NCI-H748 (cell line): ENCODE results near the gene HIP1.
"Not testable (repeated sequence)": the region's sequence is repeated elsewhere in the genome, so short reads cannot be mapped to it uniquely, and the experiment has no call there.

Experiments
- DNase-seq: peaks from one replicate; lab custom pipeline; 2025; ENCODE audit not compliant: unreplicated experiment; lab: John Stamatoyannopoulos, UW

HIP1 gene

DNA sequence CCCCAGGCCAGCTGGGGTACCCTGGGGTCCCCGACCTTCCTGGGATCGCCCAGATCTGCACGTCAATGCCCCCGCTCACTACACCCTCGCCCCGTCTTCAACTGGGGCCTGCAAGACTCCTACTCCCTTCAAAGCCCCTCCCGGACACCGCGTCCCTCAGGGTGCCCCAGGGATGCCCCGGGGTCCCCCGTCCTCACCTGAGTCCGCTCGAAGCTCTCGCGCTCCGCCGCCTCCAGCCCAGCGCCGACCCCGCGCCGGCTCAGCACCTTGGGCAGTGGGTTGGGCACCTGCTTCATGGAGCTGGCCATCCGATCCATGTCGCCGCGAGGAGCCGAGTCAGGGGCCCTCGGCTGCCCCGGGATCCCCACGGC, at the start of gene HIP1:
HIP1 (minus strand) TSS at position 338 of the 371 bp plus-strand sequence; CDS start at position 317, 21 bp downstream.
- DNase-seq = no peak

DNA sequence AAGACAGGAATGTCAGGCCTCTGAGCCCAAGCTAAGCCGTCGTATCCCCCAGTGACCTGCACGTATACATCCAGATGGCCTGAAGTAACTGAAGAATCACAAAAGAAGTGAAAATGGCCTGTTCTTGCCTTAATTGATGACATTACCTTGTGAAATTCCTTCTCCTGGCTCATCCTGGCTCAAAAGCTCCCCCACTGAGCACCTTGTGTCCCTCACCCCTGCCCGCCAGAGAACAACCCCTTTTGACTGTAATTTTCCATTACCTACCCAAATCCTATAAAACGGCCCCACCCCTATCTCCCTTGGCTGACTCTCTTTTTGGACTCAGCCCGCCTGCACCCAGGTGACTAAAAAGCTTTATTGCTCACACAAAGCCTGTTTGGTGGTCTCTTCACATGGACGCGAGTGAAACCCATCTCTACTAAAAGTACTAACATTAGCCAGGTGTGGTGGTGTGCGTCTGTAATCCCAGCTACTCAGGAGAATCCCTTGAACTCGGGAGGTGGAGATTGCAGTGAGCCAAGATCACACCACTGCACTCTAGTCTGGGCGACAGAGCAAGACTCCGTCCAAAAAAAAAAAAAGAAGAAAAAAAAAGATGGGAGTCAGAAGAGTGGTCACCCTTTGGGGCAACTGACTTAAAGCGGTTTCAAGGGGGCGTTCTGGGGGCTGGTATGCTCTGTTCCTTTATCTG, 49.6 kb upstream of the HIP1 start:
- not testable (repeated sequence) for DNase-seq

DNA sequence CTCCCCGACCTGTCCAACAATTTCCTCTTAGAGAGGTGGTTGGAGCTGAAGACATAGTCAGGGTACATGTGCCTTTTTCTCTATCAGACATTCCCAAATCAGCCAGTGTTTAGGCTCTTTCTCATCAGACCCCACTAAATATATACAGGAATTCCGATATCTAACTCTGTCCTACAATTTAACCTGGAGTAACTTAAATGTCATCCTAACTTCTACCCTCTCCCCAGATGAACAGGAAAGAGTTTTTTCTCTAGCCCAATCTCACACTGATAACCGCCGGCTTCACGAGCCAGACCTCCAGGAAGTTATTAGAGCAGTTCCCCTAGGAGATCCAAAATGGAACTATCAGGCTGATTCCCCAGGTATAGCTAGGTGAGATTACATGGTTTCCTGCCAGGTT, 44.3 kb upstream of the HIP1 start:
- DNase-seq = not testable (repeated sequence)

DNA sequence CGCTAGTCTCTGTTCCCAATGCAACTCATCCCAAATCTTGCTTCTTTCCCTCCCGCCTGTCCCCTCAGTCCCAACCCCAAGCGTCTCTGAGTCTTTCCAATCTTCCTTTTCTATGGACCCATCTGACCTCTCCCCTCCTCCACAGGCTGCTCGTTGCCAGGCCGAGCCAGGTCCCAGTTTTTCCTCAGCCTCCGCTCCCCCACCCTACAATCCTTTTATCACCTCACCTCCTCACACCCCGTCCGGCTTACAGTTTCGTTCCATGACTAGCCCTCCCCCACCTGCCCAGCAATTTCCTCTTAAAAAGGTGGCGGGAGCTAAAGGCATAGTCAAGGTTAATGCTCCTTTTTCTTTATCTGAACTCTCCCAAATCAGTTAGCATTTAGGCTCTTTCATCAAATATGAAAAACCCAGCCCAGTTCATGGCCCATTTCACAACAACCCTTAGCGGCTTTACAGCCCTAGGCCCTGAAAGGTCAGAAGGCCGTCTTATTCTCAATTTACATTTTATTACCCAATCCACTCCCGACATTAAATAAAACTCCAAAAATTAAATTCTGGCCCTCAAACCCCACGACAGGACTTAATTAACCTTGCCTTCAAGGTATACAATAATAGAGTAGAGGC, 42.0 kb upstream of the HIP1 start:
- DNase-seq = not testable (repeated sequence)

DNA sequence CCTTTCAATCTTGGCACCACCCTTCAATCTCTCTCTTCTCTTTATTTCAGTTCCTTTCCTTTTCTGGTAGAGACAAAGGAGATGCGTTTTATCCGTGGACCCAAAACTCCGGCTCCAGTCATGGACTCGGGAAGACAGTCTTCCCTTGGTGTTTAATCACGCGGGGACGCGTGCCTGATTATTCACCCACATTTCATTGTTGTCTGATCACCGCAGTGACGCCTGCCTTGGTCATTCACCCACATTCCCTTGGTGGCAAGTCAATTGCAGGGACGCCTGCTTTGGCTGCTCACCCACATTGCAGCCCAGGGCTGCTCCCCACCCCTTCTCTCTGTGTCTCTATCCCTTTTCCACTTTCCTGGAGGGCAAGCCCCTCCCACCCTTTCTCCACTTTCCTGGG, 40.8 kb upstream of the HIP1 start:
- not testable (repeated sequence) for DNase-seq

DNA sequence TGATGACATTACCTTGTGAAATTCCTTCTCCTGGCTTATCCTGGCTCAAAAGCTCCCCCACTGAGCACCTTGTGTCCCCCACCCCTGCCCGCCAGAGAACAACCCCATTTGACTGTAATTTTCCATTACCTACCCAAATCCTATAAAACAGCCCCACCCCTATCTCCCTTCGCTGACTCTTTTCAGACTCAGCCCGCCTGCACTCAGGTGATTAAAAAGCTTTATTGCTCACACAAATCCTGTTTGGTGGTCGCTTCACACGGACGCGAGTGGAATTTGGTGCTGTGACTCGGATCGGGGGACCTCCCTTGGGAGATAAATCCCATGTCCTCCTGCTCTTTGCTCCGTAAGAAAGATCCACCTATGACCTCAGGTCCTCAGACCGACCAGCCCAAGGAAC, 40.3 kb upstream of the HIP1 start:
- not testable (repeated sequence) for DNase-seq

DNA sequence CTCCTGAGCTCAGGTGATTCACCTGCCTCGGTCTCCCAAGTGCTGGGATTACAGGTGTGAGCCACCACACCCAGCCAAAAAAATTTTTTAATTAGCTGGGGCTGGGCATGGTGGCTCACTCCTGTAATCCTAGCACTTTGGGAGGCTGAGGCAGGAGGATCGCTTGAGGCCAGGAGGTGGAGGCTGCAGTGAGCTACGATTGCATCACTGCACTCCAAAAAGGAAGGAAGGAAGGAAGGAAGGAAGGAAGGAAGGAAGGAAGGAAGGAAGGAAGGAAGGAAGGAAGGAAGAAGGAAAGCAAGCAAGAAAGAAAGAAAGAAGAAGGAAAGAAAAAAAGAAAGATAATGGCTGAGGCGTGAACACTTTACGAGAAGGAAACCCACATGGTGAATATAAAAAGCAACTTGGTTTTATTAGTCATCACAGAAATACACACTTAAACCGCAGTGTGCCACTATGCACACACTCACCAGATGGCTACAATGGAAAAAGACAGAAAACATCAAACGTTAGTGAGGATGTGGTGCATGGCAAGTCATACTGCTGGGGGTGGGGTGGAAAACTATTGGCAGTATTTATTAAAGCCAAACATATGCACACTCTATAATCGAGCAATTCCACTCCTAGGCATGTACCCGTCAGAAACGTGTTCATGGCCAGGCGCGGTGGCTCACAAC, 37.7 kb upstream of the HIP1 start:
- DNase-seq = no peak

DNA sequence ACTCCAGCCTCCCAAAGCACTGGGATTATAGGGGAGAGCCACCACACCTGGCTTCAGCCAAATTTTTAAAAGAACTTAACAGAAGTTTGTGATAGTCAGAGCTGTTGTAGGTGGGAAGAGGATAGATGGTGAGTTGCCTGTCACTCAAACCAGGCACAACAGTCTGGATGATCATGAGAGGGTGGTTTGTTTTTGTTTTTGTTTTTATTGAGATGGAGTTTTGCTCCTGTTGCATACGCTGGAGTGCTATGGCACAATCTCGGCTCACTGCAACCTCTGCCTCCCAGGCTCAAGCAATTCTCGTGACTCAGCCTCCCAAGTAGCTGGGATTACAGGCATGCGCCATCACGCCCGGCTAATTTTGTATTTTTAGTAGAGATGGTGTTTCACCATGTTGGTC, 35.2 kb upstream of the HIP1 start:
- not testable (repeated sequence) for DNase-seq

DNA sequence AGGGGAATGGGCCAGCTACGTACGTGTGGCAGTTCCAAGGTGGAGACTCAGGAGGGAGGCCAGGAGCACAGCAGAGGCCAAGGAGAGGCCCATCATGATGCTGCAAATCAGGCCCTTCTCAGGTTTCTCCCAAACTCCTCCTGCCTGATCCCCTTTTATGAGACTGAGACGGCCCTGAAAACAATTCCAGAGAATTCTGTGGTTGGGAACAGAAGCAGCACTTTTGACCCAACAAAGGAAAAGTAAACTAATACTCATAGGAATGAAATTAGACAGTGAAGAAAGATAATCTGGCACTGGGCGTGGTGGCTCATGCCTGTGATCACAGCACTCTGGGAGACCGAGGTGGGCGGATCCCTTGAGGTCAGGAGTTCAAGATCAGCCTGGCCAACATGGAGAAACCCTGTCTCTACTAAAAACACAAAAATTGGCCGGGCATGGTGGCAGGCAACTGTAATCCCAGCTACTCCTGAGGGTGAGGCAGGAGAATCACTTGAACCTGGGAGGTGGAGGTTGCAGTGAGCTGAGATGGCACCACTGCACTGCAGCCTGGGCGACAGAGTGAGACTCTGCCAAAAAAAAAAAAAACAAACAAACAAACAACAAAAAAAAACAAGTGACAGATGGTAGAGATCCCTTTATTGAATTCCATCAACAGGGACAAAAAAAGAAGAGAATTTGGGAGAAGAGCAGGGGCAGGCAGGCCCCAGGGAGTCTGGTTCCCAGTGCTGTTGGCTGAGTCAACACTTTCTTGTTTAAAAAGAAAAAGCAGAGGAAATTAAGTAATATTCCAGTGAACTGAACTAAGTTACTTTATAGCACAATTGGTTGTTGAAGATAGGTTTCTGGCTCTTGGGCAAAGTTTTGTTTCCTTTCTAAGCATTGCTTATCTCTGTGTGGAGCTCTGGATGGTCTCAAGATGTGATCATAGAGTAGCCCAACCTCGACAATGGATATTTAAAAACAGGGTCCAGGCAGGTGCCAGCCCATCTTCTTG, 33.6 kb upstream of the HIP1 start, which contains the start of gene CCL26:
CCL26 (minus strand) TSS at position 131 of the 997 bp plus-strand sequence; CDS start at position 96, 35 bp downstream.
- no peak for DNase-seq

DNA sequence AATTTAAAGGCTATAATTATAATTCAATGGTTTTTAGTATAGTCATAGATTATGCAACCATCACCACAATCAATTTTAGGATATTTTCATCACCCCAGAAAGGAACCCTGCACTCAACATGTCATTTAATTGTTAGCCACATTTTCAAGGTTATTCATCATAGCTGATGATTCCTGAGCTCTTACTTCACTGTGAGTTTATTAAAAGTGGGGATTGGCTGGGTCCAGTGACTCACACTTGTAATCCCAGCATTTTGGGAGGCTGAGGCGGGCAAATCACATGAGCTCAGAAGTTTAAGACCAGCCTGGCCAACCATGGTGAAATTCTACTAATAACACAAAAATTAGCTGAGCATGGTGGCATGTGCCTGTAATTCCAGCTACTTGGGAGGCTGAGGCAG, 32.5 kb upstream of the HIP1 start:
- no peak for DNase-seq

DNA sequence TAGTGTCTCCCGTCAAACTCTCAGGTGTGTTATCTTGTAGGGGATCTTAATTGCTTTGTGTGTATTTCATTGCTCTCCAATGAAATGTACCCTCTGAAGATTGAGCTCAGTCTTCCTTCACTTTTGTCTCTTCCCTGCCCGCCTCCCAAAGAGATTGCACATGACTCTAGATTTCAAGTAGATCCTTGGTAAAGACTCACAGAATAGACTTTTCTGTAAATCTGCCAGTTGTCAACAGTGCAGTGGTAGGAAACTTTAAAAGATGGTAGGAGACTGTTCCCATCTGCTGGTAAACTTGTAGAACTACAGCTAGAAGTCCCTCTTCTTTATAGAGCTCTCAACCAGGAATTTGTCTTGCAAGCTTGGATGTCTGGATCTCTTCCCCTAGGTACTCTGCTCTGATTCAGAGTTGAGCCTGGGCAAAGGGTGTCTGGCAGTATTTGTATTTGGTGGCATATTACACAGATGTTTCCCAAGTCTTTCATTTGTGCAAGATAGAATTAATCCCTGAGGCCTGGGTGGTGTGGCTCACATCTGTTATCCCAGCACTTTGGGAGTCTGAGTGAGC, 23.7 kb upstream of the HIP1 start:
- DNase-seq = peak; percentile 52

DNA sequence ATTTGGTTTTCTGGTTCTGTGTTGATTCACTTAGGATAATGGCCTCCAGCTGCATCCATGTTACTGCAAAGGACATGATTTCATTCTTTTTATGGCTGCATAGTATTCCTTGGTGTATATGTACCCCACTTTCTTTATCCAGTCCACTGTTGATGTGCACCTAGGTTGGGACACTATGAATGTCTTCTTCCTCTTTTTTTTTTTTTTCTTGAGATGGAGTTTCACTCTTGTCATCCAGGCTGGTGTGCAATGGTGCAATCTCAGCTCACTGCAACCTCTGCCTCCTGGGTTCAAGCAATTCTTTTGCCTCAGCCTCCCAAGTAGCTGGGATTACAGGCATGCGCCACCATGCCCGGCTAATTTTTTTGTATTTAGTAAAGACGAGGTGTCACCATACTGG, 23.1 kb upstream of the HIP1 start:
- not testable (repeated sequence) for DNase-seq

DNA sequence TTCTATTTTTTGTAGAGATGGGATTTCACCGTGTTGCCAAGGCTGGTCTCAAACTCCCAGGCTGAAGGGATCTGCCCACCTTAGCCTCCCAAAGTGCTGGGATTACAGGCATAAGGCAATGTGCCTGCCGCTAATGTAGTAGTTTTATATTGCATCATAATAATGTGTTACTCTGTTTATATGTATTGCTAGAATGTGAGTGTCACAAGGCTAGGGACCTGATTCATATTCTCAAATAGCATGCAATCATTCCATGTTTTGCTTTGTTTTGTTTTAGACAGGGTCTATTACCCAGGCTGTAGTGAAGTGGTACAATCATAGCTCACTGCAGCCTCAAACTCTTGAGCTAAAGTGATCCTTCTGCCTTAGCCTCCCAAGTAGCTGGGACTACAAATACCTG, 19.8 kb upstream of the HIP1 start:
- DNase-seq = no peak

DNA sequence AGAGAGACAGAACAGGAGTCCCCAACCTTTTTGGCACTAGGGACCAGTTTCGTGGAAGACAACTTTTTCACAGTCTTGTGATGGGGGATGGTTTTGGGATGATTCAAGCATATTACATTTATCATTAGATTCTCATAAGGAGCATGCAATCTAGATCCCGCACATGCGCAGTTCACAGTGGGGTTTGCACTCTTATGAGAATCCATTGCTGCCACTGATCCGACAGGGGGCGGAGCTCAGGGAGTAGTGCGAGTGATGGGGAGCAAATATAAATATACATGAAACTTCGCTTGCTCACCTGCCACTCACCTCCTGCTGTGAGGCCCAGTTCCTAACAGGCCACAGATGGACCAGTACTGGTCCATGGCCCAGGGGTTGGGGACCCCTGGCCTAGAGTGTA, 19.1 kb upstream of the HIP1 start:
- no peak for DNase-seq

DNA sequence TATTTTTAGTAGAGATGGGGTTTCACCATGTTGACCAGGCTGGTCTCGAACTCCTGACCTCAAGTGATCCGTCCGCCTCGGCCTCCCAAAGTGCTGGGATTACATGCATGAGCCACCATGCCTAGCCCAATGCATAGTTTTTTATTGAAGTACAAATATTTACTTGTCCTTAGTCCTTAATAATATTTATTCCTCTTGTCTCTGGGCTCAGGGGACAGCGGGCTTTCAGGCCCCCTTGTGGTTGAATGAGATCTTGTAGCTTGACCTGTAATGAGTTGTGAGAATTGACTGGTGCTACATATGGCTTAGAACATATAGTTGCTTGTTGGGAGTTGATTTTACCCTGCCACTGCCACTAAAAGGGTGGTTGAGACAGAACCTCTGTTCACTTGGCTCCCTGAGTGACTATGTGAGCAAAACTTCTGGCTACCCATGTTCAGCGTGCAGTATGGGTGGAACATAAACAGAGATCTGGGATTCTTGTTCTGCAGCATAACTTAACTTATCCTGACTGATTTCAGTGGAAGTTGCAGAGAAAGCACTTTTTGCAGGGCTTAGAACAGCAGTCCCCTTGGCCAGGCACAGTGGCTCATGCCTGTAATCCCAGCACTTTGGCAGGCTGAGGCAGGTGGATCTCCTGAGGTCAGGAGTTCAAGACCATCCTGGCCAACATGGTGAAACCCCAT, 18.4 kb upstream of the HIP1 start:
- DNase-seq = peak; percentile 53

DNA sequence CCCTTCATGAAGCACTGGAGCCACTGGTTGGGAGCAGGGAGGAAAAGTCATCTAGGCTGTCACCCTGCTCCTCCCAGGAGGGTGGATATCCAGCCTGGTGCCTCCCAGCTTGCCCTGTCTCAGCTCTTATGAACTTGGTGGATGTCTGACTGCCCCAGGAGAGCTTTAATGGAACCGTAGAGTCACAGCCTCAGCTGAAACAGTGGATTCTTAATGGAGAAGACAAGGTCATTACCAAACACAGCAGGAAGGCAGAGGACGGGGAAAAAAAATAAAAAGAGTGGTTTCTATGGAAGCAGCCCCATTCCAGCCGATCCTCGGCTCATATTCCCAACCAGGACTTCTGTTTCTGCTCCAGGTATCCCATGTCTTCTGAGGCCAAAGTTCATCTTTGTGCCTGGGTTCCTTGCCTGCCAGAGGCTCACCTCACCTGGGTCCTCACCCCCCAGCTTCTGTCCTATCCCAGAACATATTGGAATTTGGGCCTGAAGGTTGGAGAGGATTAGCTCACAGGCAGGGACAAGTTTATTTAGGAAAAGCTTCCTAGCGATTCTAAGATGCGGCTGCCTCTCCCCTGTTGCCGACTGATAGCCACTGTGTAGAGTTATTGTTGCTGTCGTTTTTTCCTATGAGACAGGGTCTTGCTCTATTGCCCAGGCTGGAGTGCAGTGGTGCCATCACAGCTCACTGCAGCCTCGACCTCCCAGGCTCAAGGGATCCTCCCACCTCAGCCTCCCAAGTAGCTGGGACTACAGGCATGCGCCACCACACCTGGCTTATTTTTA, 17.7 kb upstream of the HIP1 start:
- no peak for DNase-seq

DNA sequence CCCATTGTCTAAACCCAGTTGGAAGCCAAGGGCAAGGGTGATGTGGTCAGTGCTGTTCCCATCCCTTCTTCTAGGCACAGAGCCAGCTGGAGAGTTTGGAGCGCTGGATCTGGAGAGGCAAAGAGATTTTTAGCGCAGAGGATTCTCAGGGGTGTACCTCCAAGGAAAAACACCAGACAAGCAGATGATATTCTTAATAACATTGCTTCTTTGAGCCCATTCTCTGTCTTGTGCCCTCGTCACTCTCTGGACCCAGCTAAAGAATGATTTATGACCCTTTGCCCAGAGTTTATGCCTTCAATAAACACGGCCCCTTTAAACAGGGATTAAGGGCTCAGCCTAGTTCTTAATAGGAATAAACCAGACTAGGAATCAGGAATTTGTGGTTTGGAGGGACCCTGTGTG, 4.7 kb upstream of the HIP1 start:
- no peak for DNase-seq

DNA sequence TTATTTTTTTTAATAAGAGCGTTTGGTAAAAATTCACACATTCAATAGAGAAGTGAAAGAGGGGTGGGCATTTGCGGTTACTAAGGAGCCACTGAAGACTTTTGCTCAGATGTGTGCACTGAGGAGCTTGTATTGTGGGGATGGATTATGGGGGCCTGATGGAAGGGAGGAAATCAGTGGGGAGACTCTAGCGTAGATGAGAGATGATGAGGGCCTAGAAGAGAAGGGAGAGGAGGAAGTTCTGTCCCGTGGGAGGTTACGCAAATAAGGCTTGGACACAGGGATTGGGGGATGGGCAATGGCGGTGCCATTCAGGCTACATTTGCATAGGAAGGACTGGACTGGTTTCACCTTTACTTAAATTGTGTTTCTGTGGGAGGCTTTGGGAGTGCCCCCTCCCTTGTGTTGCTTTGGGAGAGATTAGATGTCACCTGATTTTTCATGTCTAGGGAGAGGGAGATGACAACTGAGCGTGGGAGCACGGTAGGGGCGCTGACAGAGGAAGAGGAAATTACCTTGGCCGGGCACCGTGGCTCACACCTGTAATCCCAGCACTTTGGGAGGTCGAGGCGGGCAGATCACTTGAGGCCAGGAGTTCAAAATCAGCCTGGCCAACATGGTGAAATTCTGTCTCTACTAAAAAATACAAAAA, 2.2 kb upstream of the HIP1 start:
- no peak for DNase-seq
